Keratinocyte (primary cell): ENCODE results near the gene ATP6V1G3. TPM values are rescaled to one million over a fixed set of nuclear protein-coding genes. Genes with fewer than 3 reads are reported as not detected.

ENCODE experiments used
- DNase-seq: peaks from one replicate; pipeline ENCODE4 v3.0.0-alpha.2; 2011; ENCODE audit warnings: low read depth, missing footprints, low spot score
- FAIRE-seq: peaks from 2 replicates; lab custom pipeline; 2011; peaks lifted over from hg19 to GRCh38; lab: Jason Lieb, UNC
- H2AFZ ChIP-seq: 2 replicates; pipeline ENCODE4 v1.6.0; 2012; ENCODE audit warnings: low read length, control low read depth, inconsistent platforms; ENCODE audit not compliant: control insufficient read depth
- H3K27ac ChIP-seq: 2 replicates; pipeline ENCODE4 v1.5.1; 2011; ENCODE audit warnings: low read length; ENCODE audit not compliant: control insufficient read depth, insufficient read depth
- H3K27me3 ChIP-seq: 3 replicates; pipeline ENCODE4 v1.6.0; 2011; ENCODE audit warnings: low read length; ENCODE audit not compliant: control insufficient read depth, insufficient read depth; ENCODE audit errors: extremely low read depth
- H3K36me3 ChIP-seq, 2 experiments: 2 replicates in 1 of 2; 3 replicates in 1 of 2; pipeline ENCODE4 v1.5.1; 2011; ENCODE audit warnings: low read length in 2 of 2, mild to moderate bottlenecking in 1 of 2; ENCODE audit not compliant: control insufficient read depth in 2 of 2, insufficient read depth in 2 of 2; ENCODE audit errors: extremely low read depth in 1 of 2
- H3K4me1 ChIP-seq: 3 replicates; pipeline ENCODE4 v1.5.1; 2011; ENCODE audit warnings: low read length; ENCODE audit not compliant: control insufficient read depth, insufficient read depth; ENCODE audit errors: extremely low read depth
- H3K4me2 ChIP-seq: 3 replicates; pipeline ENCODE4 v1.6.0; 2011; ENCODE audit warnings: low read depth, low read length; ENCODE audit not compliant: control insufficient read depth, insufficient read depth; ENCODE audit errors: extremely low read depth
- H3K4me3 ChIP-seq, 3 experiments: fragments of 200-600 bp in 1 of 3; sonication (generic) in 1 of 3; 2 replicates in 2 of 3; 3 replicates in 1 of 3; pipeline ENCODE4 v1.5.1; 2011 to 2016; ENCODE audit warnings: low read length in 3 of 3, mild to moderate bottlenecking in 3 of 3, control low read depth in 2 of 3, inconsistent platforms in 1 of 3, low read depth in 1 of 3, mixed read lengths in 1 of 3, mixed run types in 1 of 3, moderate library complexity in 1 of 3; ENCODE audit not compliant: control insufficient read depth in 2 of 3, insufficient read depth in 2 of 3; ENCODE audit errors: extremely low read depth in 1 of 3
- H3K79me2 ChIP-seq: 2 replicates; pipeline ENCODE4 v1.6.0; 2012; ENCODE audit warnings: low read length; ENCODE audit not compliant: control insufficient read depth, insufficient read depth
- H3K9ac ChIP-seq: 3 replicates; pipeline ENCODE4 v1.6.0; 2011; ENCODE audit warnings: low read length; ENCODE audit not compliant: control insufficient read depth, insufficient read depth; ENCODE audit errors: extremely low read depth
- H3K9me1 ChIP-seq: 3 replicates; pipeline ENCODE4 v1.6.0; 2011; ENCODE audit warnings: low read length; ENCODE audit not compliant: control insufficient read depth, insufficient read depth; ENCODE audit errors: extremely low read depth
- H3K9me3 ChIP-seq: 2 replicates; pipeline ENCODE4 v1.5.1; 2012; ENCODE audit warnings: low read depth, low read length; ENCODE audit not compliant: control insufficient read depth
- H4K20me1 ChIP-seq: 3 replicates; pipeline ENCODE4 v1.6.0; 2011; ENCODE audit warnings: low read length; ENCODE audit not compliant: control insufficient read depth, insufficient read depth; ENCODE audit errors: extremely low read depth
- EZH2 ChIP-seq: IDR thresholded peaks from one replicate; pipeline ENCODE4 v1.6.1; 2012; ENCODE audit warnings: inconsistent platforms, mild to moderate bottlenecking, low read length, moderate library complexity
- dilution Hi-C: fragments of 300-500 bp; cut with MboI; formaldehyde crosslinking; loops from one replicate; pipeline ENCODE4 v1.7.0; 2020; ENCODE audit warnings: low sequenced_read_pairs; ENCODE audit not compliant: extremely low pct_ligation_motif_present
- polyA plus RNA-seq, 5 experiments: library from polyadenylated mRNA; depleted of rRNA in 3 of 5; stranded (reverse) in 3 of 5; stranded (forward) in 1 of 5; unstranded in 1 of 5; fragments of >200 nt; gene quantifications; 1 replicate in 1 of 5; 2 replicates in 3 of 5; 3 replicates in 1 of 5; pipeline versions ENCODE4 v1.2.1 to v1.2.3, GENCODE V29; 2011 to 2012; ENCODE audit warnings: missing spikeins in 2 of 5, low read depth in 1 of 5, low replicate concordance in 1 of 5
- TF ChIP-seq, protein P1 (sequence below), 3 experiments: IDR thresholded peaks in 1 of 3; conservative IDR thresholded peaks in 1 of 3; optimal IDR thresholded peaks in 1 of 3; 2 replicates in 2 of 3; 3 replicates in 1 of 3; pipeline versions ENCODE3 to v1.5.1; 2011; ENCODE audit warnings: low read length in 3 of 3, mild to moderate bottlenecking in 3 of 3, moderate library complexity in 2 of 3, control low read depth in 1 of 3, inconsistent platforms in 1 of 3; ENCODE audit not compliant: insufficient read depth in 2 of 3; ENCODE audit errors: extremely low read depth in 1 of 3

The ATP6V1G3 gene
- polyA plus RNA-seq, 1 donor (not counting 4 experiments of a cell fraction or from before 2014, with no cell fraction given), result not detected

DNA sequence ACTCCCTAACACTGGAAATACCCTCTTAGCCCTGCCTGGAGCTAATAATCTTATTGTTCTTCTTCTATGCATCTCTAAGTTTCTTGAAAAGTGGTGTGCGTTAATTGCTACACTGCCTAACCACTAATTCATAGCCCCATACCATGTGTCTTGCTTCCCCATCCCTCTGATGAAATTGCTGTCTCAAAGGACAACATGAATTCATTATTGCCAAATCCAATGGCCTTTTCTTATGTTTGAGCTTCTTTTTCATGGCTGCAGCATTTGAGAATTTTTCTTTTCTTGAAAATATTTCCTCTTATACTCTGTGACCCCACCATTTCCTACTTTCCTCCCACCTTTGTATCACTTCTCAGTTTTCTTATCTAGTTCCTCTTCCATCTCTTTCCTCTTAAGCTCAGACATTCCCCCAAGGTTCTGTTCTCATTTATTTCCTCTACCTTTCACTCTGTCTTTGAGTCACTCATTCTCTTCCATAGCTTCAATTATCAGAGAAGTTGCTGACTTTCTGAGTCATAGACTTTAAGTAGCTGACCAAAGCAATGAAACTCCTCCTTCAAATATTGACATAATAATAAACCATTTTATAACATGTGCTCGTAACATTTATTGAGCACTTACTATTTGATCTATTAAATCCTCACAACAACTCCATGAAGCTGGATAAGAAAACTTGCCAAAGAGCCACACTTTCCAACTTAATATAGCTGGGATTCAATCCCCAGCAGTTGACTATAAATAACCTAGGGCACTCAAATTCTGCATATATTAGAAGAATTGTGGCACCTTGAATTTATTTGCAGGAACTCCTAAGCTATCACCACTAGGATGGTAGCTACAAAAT lies 35.5 kb upstream of the ATP6V1G3 start:
- H3K4me3 ChIP-seq, result no peak overlapping the region
- H3K36me3 ChIP-seq, result no peaks in the 10 kb centered on the region
- no peaks in the 10 kb centered on the region for H3K79me2 ChIP-seq
- dilution Hi-C loops, result no loop called here
- no peak overlapping the region for H3K4me2 ChIP-seq
- no peaks in the 10 kb centered on the region for H3K4me1 ChIP-seq
- H3K27me3 ChIP-seq, result no peaks in the 10 kb centered on the region
- no peak for TF ChIP-seq EZH2
- TF ChIP-seq, protein P1, sequence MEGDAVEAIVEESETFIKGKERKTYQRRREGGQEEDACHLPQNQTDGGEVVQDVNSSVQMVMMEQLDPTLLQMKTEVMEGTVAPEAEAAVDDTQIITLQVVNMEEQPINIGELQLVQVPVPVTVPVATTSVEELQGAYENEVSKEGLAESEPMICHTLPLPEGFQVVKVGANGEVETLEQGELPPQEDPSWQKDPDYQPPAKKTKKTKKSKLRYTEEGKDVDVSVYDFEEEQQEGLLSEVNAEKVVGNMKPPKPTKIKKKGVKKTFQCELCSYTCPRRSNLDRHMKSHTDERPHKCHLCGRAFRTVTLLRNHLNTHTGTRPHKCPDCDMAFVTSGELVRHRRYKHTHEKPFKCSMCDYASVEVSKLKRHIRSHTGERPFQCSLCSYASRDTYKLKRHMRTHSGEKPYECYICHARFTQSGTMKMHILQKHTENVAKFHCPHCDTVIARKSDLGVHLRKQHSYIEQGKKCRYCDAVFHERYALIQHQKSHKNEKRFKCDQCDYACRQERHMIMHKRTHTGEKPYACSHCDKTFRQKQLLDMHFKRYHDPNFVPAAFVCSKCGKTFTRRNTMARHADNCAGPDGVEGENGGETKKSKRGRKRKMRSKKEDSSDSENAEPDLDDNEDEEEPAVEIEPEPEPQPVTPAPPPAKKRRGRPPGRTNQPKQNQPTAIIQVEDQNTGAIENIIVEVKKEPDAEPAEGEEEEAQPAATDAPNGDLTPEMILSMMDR (optimal IDR thresholded peaks at IDR 0.05 in 1 of 3, IDR thresholded peaks at IDR 0.05 in 1 of 3, conservative IDR thresholded peaks at IDR 0.05 in 1 of 3; ENCODE audit: extremely low read depth in 1 of 3, insufficient read depth in 2 of 3, low read length in 3 of 3), result no peak
- no peaks in the 10 kb centered on the region for H3K9me3 ChIP-seq
- DNase-seq (no peak), FAIRE-seq (no peak)
- H2AFZ ChIP-seq, result no peak overlapping the region
- no peak overlapping the region for H3K9ac ChIP-seq
- H3K27ac ChIP-seq, result no peak overlapping the region
- H3K9me1 ChIP-seq, result no peaks in the 10 kb centered on the region
- H4K20me1 ChIP-seq, result no peaks in the 10 kb centered on the region

DNA sequence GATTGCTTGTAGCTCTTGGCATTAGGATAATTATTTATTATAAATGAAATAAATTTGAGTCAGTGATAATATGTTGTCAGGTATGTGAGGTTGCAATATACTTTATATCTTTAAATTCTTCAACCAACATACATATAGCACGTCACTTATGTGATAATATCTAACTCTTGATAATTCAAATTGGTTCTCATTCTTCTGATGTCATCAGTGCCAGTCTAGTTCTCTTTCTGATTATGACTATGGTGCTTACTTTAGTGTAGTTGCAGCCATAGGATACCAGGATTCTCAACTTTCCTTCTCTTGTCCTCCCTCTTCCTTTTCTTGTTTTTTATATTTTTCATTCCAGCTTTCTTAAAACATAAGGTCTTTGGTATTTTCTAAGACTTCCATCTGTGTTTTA lies 34.8 kb upstream of the ATP6V1G3 start:
- no peak for DNase-seq
- dilution Hi-C loops, result no loop called here

More for the DNA sequence above, 34.8 kb upstream of the ATP6V1G3 start:
- H2AFZ ChIP-seq, result no peak overlapping the region
- H3K9me3 ChIP-seq, result no peaks in the 10 kb centered on the region
- no peaks in the 10 kb centered on the region for H4K20me1 ChIP-seq
- no peaks in the 10 kb centered on the region for H3K4me1 ChIP-seq
- no peaks in the 10 kb centered on the region for H3K36me3 ChIP-seq
- no peak overlapping the region for H3K9ac ChIP-seq
- H3K79me2 ChIP-seq, result no peaks in the 10 kb centered on the region
- H3K27ac ChIP-seq, result no peak overlapping the region
- H3K9me1 ChIP-seq, result no peaks in the 10 kb centered on the region
- no peak for TF ChIP-seq EZH2
- TF ChIP-seq, protein P1 (optimal IDR thresholded peaks at IDR 0.05 in 1 of 3, IDR thresholded peaks at IDR 0.05 in 1 of 3, conservative IDR thresholded peaks at IDR 0.05 in 1 of 3; ENCODE audit: extremely low read depth in 1 of 3, insufficient read depth in 2 of 3, low read length in 3 of 3), result no peak
- H3K4me2 ChIP-seq, result no peak overlapping the region
- H3K27me3 ChIP-seq, result no peaks in the 10 kb centered on the region
- H3K4me3 ChIP-seq, result no peak overlapping the region
- no peak for FAIRE-seq
